HepG2 (cell line): Measurements from ENCODE around the gene RLF. TPM values are rescaled to one million over a fixed set of nuclear protein-coding genes. Genes with fewer than 3 reads are reported as not detected.
A peak's percentile ranks its signal among the peaks of the same experiment; 100 is the strongest.

Experiments
- CREBL2 ChIP-seq: sonication (generic); formaldehyde crosslinking; IDR thresholded peaks from 2 replicates; pipeline ENCODE4 v1.8.1; 2023; ENCODE audit warnings: missing genetic modification reagents, mild to moderate bottlenecking, borderline replicate concordance
- DMAP1 ChIP-seq: IDR thresholded peaks from 2 replicates; pipeline ENCODE4 v1.6.1; 2016
- IKZF4 ChIP-seq: sonication (generic); formaldehyde crosslinking; IDR thresholded peaks from 2 replicates; pipeline ENCODE4 v1.5.1; 2020; ENCODE audit warnings: borderline replicate concordance, mild to moderate bottlenecking, low read depth, missing genetic modification reagents; ENCODE audit errors: not compliant biosample characterization
- MTA1 ChIP-seq: sonication (generic); formaldehyde crosslinking; IDR thresholded peaks from 2 replicates; pipeline ENCODE4 v1.4.0; 2020; ENCODE audit warnings: missing genetic modification reagents, mild to moderate bottlenecking, borderline replicate concordance
- MXI1 ChIP-seq: IDR thresholded peaks from 3 replicates; pipeline ENCODE4 v1.6.1; 2012; ENCODE audit warnings: low read depth, low read length, inconsistent platforms, borderline replicate concordance
- NRL ChIP-seq: sonication (generic); formaldehyde crosslinking; IDR thresholded peaks from 2 replicates; pipeline ENCODE4 v1.5.0; 2020; ENCODE audit warnings: missing genetic modification reagents, mild to moderate bottlenecking, moderate library complexity, borderline replicate concordance
- RFXAP ChIP-seq: sonication (generic); formaldehyde crosslinking; IDR thresholded peaks from 2 replicates; pipeline ENCODE4 v1.4.0; 2020; ENCODE audit warnings: missing genetic modification reagents, borderline replicate concordance
- SALL2 ChIP-seq: sonication (generic); formaldehyde crosslinking; IDR thresholded peaks from 2 replicates; pipeline ENCODE4 v1.8.1; 2023; ENCODE audit warnings: mild to moderate bottlenecking, missing genetic modification reagents, inconsistent platforms
- SPEN ChIP-seq: sonication (generic); formaldehyde crosslinking; IDR thresholded peaks from 2 replicates; pipeline ENCODE4 v1.5.1; 2020; ENCODE audit warnings: low read depth, mild to moderate bottlenecking, missing genetic modification reagents
- SYNCRIP ChIP-seq: fragments of 200-400 bp; formaldehyde crosslinking; IDR thresholded peaks from 2 replicates; pipeline ENCODE4 v1.6.1; 2018; ENCODE audit warnings: mild to moderate bottlenecking, low read depth, low read length; ENCODE audit not compliant: insufficient read depth
- TEAD3 ChIP-seq: optimal IDR thresholded peaks from 2 replicates; pipeline ENCODE3; 2016; ENCODE audit warnings: borderline replicate concordance
- TFAP4 ChIP-seq: sonication (generic); IDR thresholded peaks from 2 replicates; pipeline ENCODE4 v1.6.1; 2016; ENCODE audit warnings: low read depth, borderline replicate concordance
- ZBTB25 ChIP-seq: IDR thresholded peaks from 2 replicates; pipeline ENCODE4 v1.6.1; 2018; ENCODE audit warnings: missing genetic modification reagents
- ZNF790 ChIP-seq: sonication (generic); formaldehyde crosslinking; IDR thresholded peaks from 2 replicates; pipeline ENCODE4 v1.8.0; 2022; ENCODE audit warnings: missing genetic modification reagents, mild to moderate bottlenecking, borderline replicate concordance
- polyA plus RNA-seq, 8 experiments: library from polyadenylated mRNA; depleted of rRNA in 3 of 8; stranded (reverse) in 7 of 8; unstranded in 1 of 8; fragments of >200 nt; fragmentation: Illumina TruSeq in 4 of 8; extraction: Trizol in 4 of 8; gene quantifications; 2 replicates each; pipeline versions ENCODE4 v1.2.1 to v1.2.3, GENCODE V29; 2011 to 2016; ENCODE audit warnings: low read depth in 4 of 8, missing spikeins in 1 of 8, mixed read lengths in 1 of 8; ENCODE audit not compliant: insufficient read depth in 1 of 8
- total RNA-seq, 5 experiments: library from RNA; depleted of rRNA; stranded (reverse); fragments of >200 nt; fragmentation: Illumina TruSeq; extraction: Trizol; gene quantifications; 2 replicates each; pipeline ENCODE4 v1.2.3, GENCODE V29; 2016; ENCODE audit warnings: low read depth in 1 of 5
- TF ChIP-seq, protein P1 (sequence below): IDR thresholded peaks from 2 replicates; pipeline ENCODE4 v1.6.1; 2018; ENCODE audit warnings: missing genetic modification reagents, mild to moderate bottlenecking, missing compliant biosample characterization
- TF ChIP-seq, protein P2 (sequence below): sonication (generic); formaldehyde crosslinking; IDR thresholded peaks from 2 replicates; pipeline ENCODE4 v1.8.0; 2022; ENCODE audit warnings: missing genetic modification reagents, low read depth, mild to moderate bottlenecking, borderline replicate concordance
- TF ChIP-seq, protein P3 (sequence below): sonication (generic); formaldehyde crosslinking; IDR thresholded peaks from 2 replicates; pipeline ENCODE4 v1.5.1; 2020; ENCODE audit warnings: missing genetic modification reagents, mild to moderate bottlenecking, borderline replicate concordance
- TF ChIP-seq, protein P4 (sequence below), 2 experiments: sonication (generic) in 1 of 2; formaldehyde crosslinking in 1 of 2; IDR thresholded peaks; 2 replicates each; pipeline versions ENCODE4 v1.4.0 to v1.6.1; 2016 to 2020; ENCODE audit warnings: borderline replicate concordance in 1 of 2, low read depth in 1 of 2, mild to moderate bottlenecking in 1 of 2, missing genetic modification reagents in 1 of 2

The RLF gene
- total and polyA plus RNA-seq, 2 of the 13 experiments (the other 11 are each of a cell fraction or from before 2014, with no cell fraction given) = 9.0 to 15.7 TPM

DNA sequence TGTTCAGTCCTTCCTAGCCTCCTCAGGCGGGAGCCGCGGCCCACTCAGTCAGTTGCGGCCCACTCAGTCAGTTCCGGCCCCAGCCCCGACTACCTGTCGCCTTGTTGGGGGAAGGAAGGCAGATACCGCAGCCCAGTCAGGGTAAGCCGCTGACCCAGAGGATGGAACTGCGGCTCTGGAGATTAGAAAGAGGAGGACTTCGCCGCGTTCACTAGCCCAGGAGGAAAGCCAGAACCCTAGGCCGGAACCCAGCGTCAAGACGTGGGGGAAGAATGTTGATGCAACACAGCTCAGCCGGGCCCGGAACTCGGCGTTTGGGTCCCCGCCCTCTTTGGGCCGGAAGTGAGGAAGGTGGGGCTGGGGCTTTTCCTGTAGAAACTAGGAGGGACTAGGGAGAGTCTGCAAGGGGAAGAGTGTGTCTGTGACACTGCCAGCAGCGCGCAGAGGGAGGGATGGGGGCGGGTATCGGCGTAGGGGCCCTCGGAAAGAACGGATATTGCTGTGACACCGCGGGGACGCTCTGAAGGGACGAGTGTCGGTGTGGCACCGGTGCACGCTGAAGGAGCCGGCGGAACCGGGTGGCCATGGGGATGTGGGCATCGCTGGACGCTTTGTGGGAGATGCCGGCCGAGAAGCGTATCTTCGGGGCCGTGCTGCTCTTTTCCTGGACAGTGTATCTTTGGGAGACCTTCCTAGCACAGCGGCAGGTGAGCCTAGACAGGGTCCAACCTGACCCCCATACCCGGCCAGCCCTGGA, 96.7 kb downstream of the RLF start, which contains the start of gene ZMPSTE24 (continued):
- no peak for TF ChIP-seq CREBL2 (CRISPR knock-in tag)
- TF ChIP-seq RFXAP (CRISPR knock-in tag) = peak; percentile 90
- TF ChIP-seq ZNF790 (CRISPR knock-in tag) = peak; percentile 85; the same call in 1 of the 2 replicates
- TF ChIP-seq, protein P1, sequence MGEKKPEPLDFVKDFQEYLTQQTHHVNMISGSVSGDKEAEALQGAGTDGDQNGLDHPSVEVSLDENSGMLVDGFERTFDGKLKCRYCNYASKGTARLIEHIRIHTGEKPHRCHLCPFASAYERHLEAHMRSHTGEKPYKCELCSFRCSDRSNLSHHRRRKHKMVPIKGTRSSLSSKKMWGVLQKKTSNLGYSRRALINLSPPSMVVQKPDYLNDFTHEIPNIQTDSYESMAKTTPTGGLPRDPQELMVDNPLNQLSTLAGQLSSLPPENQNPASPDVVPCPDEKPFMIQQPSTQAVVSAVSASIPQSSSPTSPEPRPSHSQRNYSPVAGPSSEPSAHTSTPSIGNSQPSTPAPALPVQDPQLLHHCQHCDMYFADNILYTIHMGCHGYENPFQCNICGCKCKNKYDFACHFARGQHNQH (CRISPR knock-in tag) = peak; percentile 82
- no peak for TF ChIP-seq SYNCRIP
- TF ChIP-seq, protein P2, sequence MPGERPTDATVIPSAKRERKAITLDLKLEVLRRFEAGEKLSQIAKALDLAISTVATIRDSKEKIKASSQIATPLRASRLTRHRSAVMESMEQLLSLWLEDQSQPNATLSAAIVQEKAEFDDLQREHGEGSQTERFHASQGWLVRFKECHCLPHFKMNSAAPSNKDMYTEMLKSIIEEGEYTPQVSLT (CRISPR knock-in tag) = no peak; the same call in 1 of the 2 replicates
- TF ChIP-seq NRL (CRISPR knock-in tag) = peak; percentile 67
- TF ChIP-seq DMAP1 (CRISPR knock-in tag) = peak; percentile 98
- peak; percentile 40; the same call in 1 of the 2 replicates for TF ChIP-seq TFAP4
- TF ChIP-seq IKZF4 (CRISPR knock-in tag) = peak; percentile 83
- peak; percentile 73; the same call in 1 of the 2 replicates for TF ChIP-seq SALL2 (CRISPR knock-in tag)
- peak; percentile 57 for TF ChIP-seq TEAD3 (CRISPR knock-in tag)
- peak; percentile 96 for TF ChIP-seq SPEN (CRISPR knock-in tag)
- TF ChIP-seq, protein P3, sequence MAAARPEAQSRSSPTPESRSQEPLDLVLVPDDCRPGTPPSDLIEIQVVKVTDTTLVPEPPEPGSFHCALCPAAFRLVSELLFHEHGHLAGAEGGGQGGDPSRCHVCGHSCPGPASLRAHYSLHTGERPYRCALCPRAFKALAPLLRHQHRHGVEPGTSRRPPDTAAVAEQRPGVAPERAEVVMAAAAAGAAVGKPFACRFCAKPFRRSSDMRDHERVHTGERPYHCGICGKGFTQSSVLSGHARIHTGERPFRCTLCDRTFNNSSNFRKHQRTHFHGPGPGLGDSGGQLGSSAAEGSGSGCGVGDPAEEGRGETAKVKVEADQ (CRISPR knock-in tag) = peak; percentile 82
- TF ChIP-seq MTA1 (CRISPR knock-in tag) = peak; percentile 96
- peak; percentile 93; the same call in 2 of the 3 replicates for TF ChIP-seq MXI1
- TF ChIP-seq, protein P4, sequence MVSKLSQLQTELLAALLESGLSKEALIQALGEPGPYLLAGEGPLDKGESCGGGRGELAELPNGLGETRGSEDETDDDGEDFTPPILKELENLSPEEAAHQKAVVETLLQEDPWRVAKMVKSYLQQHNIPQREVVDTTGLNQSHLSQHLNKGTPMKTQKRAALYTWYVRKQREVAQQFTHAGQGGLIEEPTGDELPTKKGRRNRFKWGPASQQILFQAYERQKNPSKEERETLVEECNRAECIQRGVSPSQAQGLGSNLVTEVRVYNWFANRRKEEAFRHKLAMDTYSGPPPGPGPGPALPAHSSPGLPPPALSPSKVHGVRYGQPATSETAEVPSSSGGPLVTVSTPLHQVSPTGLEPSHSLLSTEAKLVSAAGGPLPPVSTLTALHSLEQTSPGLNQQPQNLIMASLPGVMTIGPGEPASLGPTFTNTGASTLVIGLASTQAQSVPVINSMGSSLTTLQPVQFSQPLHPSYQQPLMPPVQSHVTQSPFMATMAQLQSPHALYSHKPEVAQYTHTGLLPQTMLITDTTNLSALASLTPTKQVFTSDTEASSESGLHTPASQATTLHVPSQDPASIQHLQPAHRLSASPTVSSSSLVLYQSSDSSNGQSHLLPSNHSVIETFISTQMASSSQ (IDR thresholded peaks at IDR 0.05; ENCODE audit: low read depth) = peak; percentile 36; the same call in 1 of the 2 replicates
- TF ChIP-seq, protein P4 (CRISPR knock-in tag; IDR thresholded peaks at IDR 0.05; ENCODE audit: borderline replicate concordance) = peak; percentile 80; the same call in 1 of the 2 replicates
- TF ChIP-seq ZBTB25 = peak; percentile 95
